SK-N-SH (cell line): ENCODE data around the gene DOCK4.
A peak's percentile ranks its signal among the peaks of the same experiment; 100 is the strongest.

Experiments used
- EZH2phosphoT487 ChIP-seq: fragments of 200-600 bp; sonication (generic); IDR thresholded peaks from 2 replicates; pipeline ENCODE4 v1.6.1; 2017; ENCODE audit warnings: low read depth, mixed run types, mild to moderate bottlenecking, antibody characterized with exemption, moderate library complexity, borderline replicate concordance
- FOXJ3 ChIP-seq: sonication (generic); formaldehyde crosslinking; IDR thresholded peaks from 2 replicates; pipeline ENCODE4 v1.5.1; 2020; ENCODE audit warnings: mild to moderate bottlenecking, missing genetic modification reagents
- POLR2AphosphoS5 ChIP-seq: IDR thresholded peaks from 2 replicates; pipeline ENCODE4 v1.6.1; 2012; ENCODE audit warnings: low read depth, low read length
- RFX5 ChIP-seq: IDR thresholded peaks from 2 replicates; pipeline ENCODE4 v1.6.1; 2012; ENCODE audit warnings: mild to moderate bottlenecking, improper control_type of control experiment, low read length
- SIN3A ChIP-seq: IDR thresholded peaks from 2 replicates; pipeline ENCODE4 v1.6.1; 2012; ENCODE audit warnings: low read depth, mild to moderate bottlenecking, low read length, moderate library complexity, borderline replicate concordance
- YY1 ChIP-seq: IDR thresholded peaks from 2 replicates; pipeline ENCODE4 v1.4.0; 2012; ENCODE audit warnings: low read depth, mild to moderate bottlenecking
- TF ChIP-seq, protein P1 (sequence below): IDR thresholded peaks from 2 replicates; pipeline ENCODE4; 2012
- TF ChIP-seq, protein P2 (sequence below): fragments of 200-600 bp; sonication (generic); IDR thresholded peaks from 2 replicates; pipeline ENCODE4 v1.6.1; 2017; ENCODE audit warnings: antibody characterized with exemption, mild to moderate bottlenecking, moderate library complexity
- TF ChIP-seq, protein P3 (sequence below): IDR thresholded peaks from 2 replicates; pipeline ENCODE4 v1.4.0; 2012; ENCODE audit warnings: low read depth, borderline replicate concordance
- TF ChIP-seq, protein P4 (sequence below): IDR thresholded peaks from 2 replicates; pipeline ENCODE4 v1.6.1; 2012; ENCODE audit warnings: mild to moderate bottlenecking, low read depth, low read length, moderate library complexity

DNA sequence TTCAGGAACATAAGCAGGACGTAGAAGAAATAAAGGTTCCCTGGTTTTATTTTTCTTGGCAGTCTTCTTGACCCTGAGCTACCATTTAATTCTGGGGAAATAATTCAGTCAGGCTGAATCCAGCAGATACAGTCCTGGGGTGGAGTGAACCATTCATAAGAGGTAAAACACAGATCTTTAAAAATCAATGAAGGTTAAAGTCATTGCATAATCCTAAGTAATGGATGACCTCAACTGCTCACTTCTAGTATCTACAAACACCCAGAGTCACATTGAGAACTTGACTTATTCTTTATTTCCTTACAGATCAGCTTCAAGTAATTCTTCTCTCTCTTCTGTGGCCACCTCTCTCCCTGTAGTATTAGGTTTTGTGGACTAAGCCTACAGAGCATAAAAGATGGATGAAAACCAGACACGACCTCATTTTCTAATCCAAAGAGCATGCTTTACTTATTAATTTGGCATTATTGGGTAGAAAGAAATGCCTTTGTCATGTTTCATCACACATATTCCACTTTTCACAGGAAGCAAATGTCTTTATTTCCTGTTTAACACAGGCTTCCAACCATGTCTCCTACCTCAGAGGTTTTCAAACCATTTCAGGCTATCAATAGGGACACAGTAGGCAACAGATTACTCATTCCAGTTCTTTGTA is 461.6 kb downstream of the DOCK4 start:
- TF ChIP-seq, protein P1, sequence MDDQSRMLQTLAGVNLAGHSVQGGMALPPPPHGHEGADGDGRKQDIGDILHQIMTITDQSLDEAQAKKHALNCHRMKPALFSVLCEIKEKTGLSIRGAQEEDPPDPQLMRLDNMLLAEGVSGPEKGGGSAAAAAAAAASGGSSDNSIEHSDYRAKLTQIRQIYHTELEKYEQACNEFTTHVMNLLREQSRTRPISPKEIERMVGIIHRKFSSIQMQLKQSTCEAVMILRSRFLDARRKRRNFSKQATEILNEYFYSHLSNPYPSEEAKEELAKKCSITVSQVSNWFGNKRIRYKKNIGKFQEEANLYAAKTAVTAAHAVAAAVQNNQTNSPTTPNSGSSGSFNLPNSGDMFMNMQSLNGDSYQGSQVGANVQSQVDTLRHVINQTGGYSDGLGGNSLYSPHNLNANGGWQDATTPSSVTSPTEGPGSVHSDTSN: peak; percentile 69
- TF ChIP-seq, protein P2, sequence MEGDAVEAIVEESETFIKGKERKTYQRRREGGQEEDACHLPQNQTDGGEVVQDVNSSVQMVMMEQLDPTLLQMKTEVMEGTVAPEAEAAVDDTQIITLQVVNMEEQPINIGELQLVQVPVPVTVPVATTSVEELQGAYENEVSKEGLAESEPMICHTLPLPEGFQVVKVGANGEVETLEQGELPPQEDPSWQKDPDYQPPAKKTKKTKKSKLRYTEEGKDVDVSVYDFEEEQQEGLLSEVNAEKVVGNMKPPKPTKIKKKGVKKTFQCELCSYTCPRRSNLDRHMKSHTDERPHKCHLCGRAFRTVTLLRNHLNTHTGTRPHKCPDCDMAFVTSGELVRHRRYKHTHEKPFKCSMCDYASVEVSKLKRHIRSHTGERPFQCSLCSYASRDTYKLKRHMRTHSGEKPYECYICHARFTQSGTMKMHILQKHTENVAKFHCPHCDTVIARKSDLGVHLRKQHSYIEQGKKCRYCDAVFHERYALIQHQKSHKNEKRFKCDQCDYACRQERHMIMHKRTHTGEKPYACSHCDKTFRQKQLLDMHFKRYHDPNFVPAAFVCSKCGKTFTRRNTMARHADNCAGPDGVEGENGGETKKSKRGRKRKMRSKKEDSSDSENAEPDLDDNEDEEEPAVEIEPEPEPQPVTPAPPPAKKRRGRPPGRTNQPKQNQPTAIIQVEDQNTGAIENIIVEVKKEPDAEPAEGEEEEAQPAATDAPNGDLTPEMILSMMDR: no peak
- TF ChIP-seq POLR2AphosphoS5: peak; percentile 91
- no peak for TF ChIP-seq RFX5
- peak; percentile 30; the same call in 1 of the 2 replicates for TF ChIP-seq SIN3A
- peak; percentile 41; the same call in 1 of the 2 replicates for TF ChIP-seq YY1
- TF ChIP-seq, protein P3, sequence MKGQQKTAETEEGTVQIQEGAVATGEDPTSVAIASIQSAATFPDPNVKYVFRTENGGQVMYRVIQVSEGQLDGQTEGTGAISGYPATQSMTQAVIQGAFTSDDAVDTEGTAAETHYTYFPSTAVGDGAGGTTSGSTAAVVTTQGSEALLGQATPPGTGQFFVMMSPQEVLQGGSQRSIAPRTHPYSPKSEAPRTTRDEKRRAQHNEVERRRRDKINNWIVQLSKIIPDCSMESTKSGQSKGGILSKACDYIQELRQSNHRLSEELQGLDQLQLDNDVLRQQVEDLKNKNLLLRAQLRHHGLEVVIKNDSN: no peak
- TF ChIP-seq FOXJ3 (CRISPR knock-in tag): no peak
- no peak for TF ChIP-seq EZH2phosphoT487
- TF ChIP-seq, protein P4, sequence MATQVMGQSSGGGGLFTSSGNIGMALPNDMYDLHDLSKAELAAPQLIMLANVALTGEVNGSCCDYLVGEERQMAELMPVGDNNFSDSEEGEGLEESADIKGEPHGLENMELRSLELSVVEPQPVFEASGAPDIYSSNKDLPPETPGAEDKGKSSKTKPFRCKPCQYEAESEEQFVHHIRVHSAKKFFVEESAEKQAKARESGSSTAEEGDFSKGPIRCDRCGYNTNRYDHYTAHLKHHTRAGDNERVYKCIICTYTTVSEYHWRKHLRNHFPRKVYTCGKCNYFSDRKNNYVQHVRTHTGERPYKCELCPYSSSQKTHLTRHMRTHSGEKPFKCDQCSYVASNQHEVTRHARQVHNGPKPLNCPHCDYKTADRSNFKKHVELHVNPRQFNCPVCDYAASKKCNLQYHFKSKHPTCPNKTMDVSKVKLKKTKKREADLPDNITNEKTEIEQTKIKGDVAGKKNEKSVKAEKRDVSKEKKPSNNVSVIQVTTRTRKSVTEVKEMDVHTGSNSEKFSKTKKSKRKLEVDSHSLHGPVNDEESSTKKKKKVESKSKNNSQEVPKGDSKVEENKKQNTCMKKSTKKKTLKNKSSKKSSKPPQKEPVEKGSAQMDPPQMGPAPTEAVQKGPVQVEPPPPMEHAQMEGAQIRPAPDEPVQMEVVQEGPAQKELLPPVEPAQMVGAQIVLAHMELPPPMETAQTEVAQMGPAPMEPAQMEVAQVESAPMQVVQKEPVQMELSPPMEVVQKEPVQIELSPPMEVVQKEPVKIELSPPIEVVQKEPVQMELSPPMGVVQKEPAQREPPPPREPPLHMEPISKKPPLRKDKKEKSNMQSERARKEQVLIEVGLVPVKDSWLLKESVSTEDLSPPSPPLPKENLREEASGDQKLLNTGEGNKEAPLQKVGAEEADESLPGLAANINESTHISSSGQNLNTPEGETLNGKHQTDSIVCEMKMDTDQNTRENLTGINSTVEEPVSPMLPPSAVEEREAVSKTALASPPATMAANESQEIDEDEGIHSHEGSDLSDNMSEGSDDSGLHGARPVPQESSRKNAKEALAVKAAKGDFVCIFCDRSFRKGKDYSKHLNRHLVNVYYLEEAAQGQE: no peak
